NCI-H345 treated with DMSO at 0.1 percent for 48 hours (cell line): ENCODE data around the gene FAM181A.

ENCODE experiments used
- DNase-seq: peaks from one replicate; lab custom pipeline; 2025; ENCODE audit not compliant: unreplicated experiment; lab: John Stamatoyannopoulos, UW

Gene FAM181A

GRCh38 chr14:93928184-93929047, 1.3 kb downstream of the FAM181A start:
- no peak for DNase-seq

GRCh38 chr14:93929048-93929535, 1.9 kb downstream of the FAM181A start:
- no peak for DNase-seq

- DNase-seq, result no peak
Measured at GRCh38 chr14:93929657-93930056, 2.5 kb downstream of the FAM181A start.

- DNase-seq, result no peak
Measured at GRCh38 chr14:93930296-93930988, 3.3 kb downstream of the FAM181A start.

GRCh38 chr14:93930989-93931307, 3.8 kb downstream of the FAM181A start:
- DNase-seq, result no peak

- DNase-seq, result no peak
Measured at GRCh38 chr14:93932642-93933041, 5.5 kb downstream of the FAM181A start.

- no peak for DNase-seq
Measured at GRCh38 chr14:93935213-93935612, 8.1 kb downstream of the FAM181A start.

- DNase-seq, result peak; percentile 21
Measured at GRCh38 chr14:93936245-93936644, 9.1 kb downstream of the FAM181A start.

GRCh38 chr14:93936926-93937325, 9.8 kb downstream of the FAM181A start:
- no peak for DNase-seq

- no peak for DNase-seq
Measured at GRCh38 chr14:93937519-93937918, 10.4 kb downstream of the FAM181A start.

GRCh38 chr14:93938751-93939303, 11.7 kb downstream of the FAM181A start:
- no peak for DNase-seq

- peak; percentile 45 for DNase-seq
Measured at GRCh38 chr14:93939304-93940229, 12.4 kb downstream of the FAM181A start.

GRCh38 chr14:93940437-93940836, 13.3 kb downstream of the FAM181A start:
- no peak for DNase-seq

GRCh38 chr14:93941293-93941910, 14.3 kb downstream of the FAM181A start:
- DNase-seq, result peak; percentile 67

GRCh38 chr14:93943052-93943451, 15.9 kb downstream of the FAM181A start:
- DNase-seq, result no peak

GRCh38 chr14:93943930-93944329, 16.8 kb downstream of the FAM181A start:
- no peak for DNase-seq

- DNase-seq, result no peak
Measured at GRCh38 chr14:93944348-93945069, 17.4 kb downstream of the FAM181A start.

GRCh38 chr14:93945070-93945399, 17.9 kb downstream of the FAM181A start:
- DNase-seq, result no peak

GRCh38 chr14:93946104-93946503, 19.0 kb downstream of the FAM181A start:
- DNase-seq, result no peak

- no peak for DNase-seq
Measured at GRCh38 chr14:93946541-93947090, 19.5 kb downstream of the FAM181A start.
